Loucy (cell line): ENCODE results near the gene CREG2.

Experiments used
- EZH2phosphoT487 ChIP-seq: fragments of 200-600 bp; IDR thresholded peaks from 2 replicates; pipeline ENCODE4 v1.6.1; 2018; ENCODE audit warnings: antibody characterized with exemption, mild to moderate bottlenecking, moderate library complexity, borderline replicate concordance
- TF ChIP-seq, protein P1 (sequence below): fragments of 200-600 bp; sonication (generic); conservative IDR thresholded peaks from 2 replicates; pipeline ENCODE4 v1.5.1; 2014; ENCODE audit warnings: mild to moderate bottlenecking, antibody characterized with exemption, low read length

- TF ChIP-seq, protein P1, sequence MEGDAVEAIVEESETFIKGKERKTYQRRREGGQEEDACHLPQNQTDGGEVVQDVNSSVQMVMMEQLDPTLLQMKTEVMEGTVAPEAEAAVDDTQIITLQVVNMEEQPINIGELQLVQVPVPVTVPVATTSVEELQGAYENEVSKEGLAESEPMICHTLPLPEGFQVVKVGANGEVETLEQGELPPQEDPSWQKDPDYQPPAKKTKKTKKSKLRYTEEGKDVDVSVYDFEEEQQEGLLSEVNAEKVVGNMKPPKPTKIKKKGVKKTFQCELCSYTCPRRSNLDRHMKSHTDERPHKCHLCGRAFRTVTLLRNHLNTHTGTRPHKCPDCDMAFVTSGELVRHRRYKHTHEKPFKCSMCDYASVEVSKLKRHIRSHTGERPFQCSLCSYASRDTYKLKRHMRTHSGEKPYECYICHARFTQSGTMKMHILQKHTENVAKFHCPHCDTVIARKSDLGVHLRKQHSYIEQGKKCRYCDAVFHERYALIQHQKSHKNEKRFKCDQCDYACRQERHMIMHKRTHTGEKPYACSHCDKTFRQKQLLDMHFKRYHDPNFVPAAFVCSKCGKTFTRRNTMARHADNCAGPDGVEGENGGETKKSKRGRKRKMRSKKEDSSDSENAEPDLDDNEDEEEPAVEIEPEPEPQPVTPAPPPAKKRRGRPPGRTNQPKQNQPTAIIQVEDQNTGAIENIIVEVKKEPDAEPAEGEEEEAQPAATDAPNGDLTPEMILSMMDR, result no peak
- no peak for TF ChIP-seq EZH2phosphoT487
Observed at GRCh38 chr2:101311696-101312017, 75.6 kb downstream of the CREG2 start.
